A673 (cell line): ENCODE data around the gene HOXC13.

Experiments used
- EZH2 ChIP-seq: fragments of 200-600 bp; sonication (generic); IDR thresholded peaks from 2 replicates; pipeline ENCODE4 v1.6.1; 2017; ENCODE audit warnings: borderline replicate concordance, low read depth, mild to moderate bottlenecking, mixed read lengths, antibody characterized with exemption, low read length; ENCODE audit not compliant: poor library complexity, severe bottlenecking
- TF ChIP-seq, protein P1 (sequence below): fragments of 300-800, 200-600 bp; sonication (generic); conservative IDR thresholded peaks from 2 replicates; pipeline ENCODE4 v1.5.1; 2017; ENCODE audit warnings: low read depth, mild to moderate bottlenecking, antibody characterized with exemption, low read length, moderate library complexity, mixed read lengths

DNA sequence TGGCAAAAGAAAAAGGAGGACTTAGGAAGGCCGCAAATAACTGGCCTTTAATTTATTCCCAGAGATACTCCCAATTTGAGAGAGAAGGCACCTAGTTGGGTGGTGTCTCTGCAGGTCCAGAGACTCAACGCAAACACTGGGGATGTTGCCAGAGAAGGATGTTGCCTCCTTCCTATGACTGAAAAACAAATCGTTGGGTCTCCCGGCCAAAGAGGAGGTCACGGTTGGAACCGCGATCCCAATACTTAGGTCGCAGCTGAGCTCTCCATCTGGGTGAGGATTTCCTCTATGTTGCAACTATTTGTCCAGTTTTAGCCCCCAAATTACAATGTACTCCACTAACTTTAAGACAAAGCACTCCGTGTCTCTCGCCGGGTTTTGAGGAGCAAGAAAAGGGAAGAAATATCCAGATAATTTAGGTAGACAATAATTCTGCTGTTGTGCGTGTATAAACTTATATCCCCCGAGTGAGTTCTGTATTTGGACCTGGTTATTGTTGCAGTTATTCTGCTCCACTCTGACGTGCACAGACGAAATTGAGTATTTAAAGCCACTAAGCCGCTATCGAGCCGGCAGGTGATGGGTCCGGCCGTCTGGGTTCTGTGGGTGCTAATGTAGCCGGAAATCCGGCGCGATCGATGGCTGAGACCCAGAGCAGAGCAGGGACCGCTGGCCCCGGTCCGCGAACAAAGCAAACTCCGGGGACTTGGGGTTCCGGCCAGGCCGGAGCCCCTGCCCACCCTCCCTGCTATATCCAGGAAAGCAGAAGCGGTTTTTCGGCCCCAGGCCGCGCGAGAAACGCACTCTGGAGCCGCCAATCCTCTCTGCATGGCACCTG lies 21.8 kb downstream of the HOXC13 start:
- TF ChIP-seq, protein P1, sequence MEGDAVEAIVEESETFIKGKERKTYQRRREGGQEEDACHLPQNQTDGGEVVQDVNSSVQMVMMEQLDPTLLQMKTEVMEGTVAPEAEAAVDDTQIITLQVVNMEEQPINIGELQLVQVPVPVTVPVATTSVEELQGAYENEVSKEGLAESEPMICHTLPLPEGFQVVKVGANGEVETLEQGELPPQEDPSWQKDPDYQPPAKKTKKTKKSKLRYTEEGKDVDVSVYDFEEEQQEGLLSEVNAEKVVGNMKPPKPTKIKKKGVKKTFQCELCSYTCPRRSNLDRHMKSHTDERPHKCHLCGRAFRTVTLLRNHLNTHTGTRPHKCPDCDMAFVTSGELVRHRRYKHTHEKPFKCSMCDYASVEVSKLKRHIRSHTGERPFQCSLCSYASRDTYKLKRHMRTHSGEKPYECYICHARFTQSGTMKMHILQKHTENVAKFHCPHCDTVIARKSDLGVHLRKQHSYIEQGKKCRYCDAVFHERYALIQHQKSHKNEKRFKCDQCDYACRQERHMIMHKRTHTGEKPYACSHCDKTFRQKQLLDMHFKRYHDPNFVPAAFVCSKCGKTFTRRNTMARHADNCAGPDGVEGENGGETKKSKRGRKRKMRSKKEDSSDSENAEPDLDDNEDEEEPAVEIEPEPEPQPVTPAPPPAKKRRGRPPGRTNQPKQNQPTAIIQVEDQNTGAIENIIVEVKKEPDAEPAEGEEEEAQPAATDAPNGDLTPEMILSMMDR: no peak
- TF ChIP-seq EZH2: no peak
